Measurements from ENCODE around the gene INSRR. TPM values are rescaled to one million over a fixed set of nuclear protein-coding genes. Genes with fewer than 3 reads are reported as not detected.

The INSRR gene
- total RNA-seq, 1 donor from 2014 or later = not detected

DNA sequence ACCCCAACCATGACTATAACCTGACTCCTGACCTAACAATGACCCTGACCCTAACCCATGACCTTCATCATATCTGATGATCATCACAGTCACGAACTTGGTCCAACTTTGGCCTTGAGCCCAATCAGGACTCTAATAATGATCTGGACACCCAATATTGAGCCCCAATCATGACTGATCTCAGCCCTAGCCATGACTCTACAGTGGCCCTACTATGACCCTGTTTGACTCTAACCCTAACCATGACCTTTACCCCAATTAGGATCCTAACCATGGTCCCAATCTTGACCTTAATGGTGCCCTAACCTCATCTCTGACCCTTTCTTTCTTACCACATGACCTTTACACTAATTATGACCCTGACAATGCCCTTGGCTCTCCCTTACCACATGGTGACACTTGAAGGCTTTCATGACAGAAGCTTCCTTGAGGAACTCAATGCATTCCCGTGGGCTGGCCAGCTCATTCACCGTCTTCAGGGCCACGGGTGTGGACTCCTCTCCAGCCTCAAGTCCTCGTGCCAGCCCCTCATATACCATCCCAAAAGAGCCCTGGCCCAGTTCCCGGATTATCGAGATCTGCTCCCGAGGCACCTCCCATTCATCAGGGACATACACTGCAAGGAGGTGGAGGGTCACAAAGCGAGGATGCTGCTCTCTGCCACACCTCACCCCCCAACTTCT lies 16.2 kb downstream of the INSRR start:
- peak; percentile 72 for DNase-seq (ENCODE audit: low spot score)
- Mint-ChIP-seq H3K4me3 (ENCODE audit: unreplicated experiment) (no peak overlapping the region), H3K27me3 (ENCODE audit: low read depth) (peaks cover 51% of the 10 kb centered on the region)

DNA sequence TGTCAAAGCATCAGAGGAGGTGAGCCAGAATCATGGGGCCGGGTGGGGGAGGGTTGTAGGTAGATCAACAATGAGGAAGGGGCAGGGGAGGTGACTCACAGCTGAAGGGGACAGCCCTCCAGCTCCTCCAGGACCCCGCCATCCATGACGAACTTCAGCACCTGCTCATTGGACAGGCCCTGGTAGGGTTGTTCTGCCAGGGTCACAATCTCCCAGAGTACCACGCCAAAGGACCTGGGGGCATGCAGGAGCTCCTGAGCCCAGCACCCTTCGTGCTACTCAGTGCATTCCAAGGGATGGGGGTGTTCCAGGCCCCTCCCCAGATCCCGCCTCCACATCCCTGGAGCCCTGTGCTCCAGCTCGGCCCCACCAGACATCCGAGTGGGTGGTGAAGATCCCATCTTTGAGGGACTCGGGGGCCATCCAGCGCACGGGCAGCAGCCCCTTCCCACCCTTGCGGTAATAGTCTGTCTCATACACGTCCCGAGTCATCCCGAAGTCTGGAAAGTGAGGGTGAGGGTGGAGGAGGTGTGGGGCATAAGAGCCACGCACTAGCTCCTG lies 17.5 kb downstream of the INSRR start:
- H3K27me3 Mint-ChIP-seq (ENCODE audit: low read depth) = peaks cover 51% of the 10 kb centered on the region
- H3K9me3 Mint-ChIP-seq (ENCODE audit: low read depth) = no peaks in the 10 kb centered on the region
- peak; percentile 76 for DNase-seq (ENCODE audit: low spot score)
- no peak overlapping the region for H3K4me3 Mint-ChIP-seq (ENCODE audit: unreplicated experiment)
- peaks cover 3% of the 10 kb centered on the region for H3K4me1 Mint-ChIP-seq (ENCODE audit: low read depth)
- TF ChIP-seq, protein P1, sequence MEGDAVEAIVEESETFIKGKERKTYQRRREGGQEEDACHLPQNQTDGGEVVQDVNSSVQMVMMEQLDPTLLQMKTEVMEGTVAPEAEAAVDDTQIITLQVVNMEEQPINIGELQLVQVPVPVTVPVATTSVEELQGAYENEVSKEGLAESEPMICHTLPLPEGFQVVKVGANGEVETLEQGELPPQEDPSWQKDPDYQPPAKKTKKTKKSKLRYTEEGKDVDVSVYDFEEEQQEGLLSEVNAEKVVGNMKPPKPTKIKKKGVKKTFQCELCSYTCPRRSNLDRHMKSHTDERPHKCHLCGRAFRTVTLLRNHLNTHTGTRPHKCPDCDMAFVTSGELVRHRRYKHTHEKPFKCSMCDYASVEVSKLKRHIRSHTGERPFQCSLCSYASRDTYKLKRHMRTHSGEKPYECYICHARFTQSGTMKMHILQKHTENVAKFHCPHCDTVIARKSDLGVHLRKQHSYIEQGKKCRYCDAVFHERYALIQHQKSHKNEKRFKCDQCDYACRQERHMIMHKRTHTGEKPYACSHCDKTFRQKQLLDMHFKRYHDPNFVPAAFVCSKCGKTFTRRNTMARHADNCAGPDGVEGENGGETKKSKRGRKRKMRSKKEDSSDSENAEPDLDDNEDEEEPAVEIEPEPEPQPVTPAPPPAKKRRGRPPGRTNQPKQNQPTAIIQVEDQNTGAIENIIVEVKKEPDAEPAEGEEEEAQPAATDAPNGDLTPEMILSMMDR (IDR thresholded peaks at IDR 0.05) = no peak
- peaks cover 2% of the 10 kb centered on the region for H3K36me3 Mint-ChIP-seq (ENCODE audit: low read depth)
- H3K27ac Mint-ChIP-seq (ENCODE audit: unreplicated experiment) = no peak overlapping the region

More for the DNA sequence above, 16.2 kb downstream of the INSRR start:
- peaks cover 3% of the 10 kb centered on the region for H3K4me1 Mint-ChIP-seq (ENCODE audit: low read depth)
- peaks cover 2% of the 10 kb centered on the region for H3K36me3 Mint-ChIP-seq (ENCODE audit: low read depth)
- TF ChIP-seq, protein P1 (IDR thresholded peaks at IDR 0.05) = no peak
- no peak overlapping the region for H3K27ac Mint-ChIP-seq (ENCODE audit: unreplicated experiment)
- no peaks in the 10 kb centered on the region for H3K9me3 Mint-ChIP-seq (ENCODE audit: low read depth)

DNA sequence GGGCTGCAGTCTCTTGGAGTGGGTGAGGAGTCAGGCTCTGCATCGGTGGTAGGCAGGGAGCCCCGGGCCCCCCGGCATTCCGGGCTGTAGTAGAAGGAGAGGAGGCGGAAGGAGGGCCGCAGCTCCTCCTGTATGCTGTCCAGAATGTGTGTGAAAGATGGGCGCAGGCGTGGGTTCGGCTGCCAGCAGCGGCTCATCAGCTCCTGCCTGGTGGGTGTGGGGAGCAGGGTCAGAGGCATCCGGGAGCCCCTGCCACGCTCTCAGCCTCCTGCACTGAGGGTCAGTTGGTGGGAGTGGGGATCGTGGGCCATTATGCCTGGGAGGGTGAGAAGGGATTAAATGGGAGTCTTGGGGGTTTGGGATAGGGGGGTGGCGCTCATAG lies 18.0 kb downstream of the INSRR start:
- Mint-ChIP-seq H3K9me3 (ENCODE audit: low read depth) (no peaks in the 10 kb centered on the region), H3K27me3 (ENCODE audit: low read depth) (peaks cover 51% of the 10 kb centered on the region), H3K36me3 (ENCODE audit: low read depth) (peaks cover 2% of the 10 kb centered on the region), H3K4me3 (ENCODE audit: unreplicated experiment) (no peak overlapping the region), H3K27ac (ENCODE audit: unreplicated experiment) (no peak overlapping the region), H3K4me1 (ENCODE audit: low read depth) (peaks cover 3% of the 10 kb centered on the region)
- TF ChIP-seq, protein P1 (IDR thresholded peaks at IDR 0.05) = no peak
- DNase-seq (ENCODE audit: low spot score) = peak; percentile 77

DNA sequence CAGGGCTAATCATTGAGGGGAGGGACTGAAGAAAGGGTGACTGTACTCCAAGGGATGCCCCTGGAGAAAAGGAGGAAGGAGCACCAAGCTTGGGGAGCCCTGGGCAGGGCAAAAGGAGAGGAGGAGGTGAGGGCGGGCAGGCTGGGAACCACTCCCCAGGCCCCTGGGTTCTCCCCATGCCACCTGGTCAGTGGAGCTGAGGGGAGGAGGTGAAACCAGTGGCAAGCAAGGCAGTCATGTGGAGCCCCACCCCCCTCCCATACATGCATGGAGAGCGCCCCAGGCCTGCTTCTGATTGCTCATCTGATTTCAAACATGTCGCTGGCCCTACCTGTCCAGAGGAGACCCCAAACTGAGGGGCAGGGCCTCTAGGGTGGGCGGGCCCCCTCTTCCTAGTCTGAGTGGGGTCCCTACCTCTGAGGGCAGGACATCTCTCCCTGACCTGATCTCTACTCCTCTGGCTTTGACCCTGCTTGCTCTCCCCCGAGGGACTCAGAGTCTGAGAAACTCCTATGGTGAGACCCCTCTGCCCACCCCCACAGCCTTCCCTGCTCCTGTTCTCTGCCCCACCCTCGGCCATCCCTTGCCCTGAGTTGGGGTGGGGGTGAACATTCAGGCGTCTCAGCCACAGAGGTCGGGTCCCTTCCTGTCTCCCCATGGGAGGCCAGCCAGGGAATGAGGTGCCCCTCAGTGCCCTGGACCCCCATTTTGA lies 18.6 kb downstream of the INSRR start:
- Mint-ChIP-seq H3K27me3 (ENCODE audit: low read depth) (peaks cover 52% of the 10 kb centered on the region), H3K36me3 (ENCODE audit: low read depth) (peaks cover 2% of the 10 kb centered on the region), H3K9me3 (ENCODE audit: low read depth) (no peaks in the 10 kb centered on the region), H3K27ac (ENCODE audit: unreplicated experiment) (no peak overlapping the region), H3K4me1 (ENCODE audit: low read depth) (no peaks in the 10 kb centered on the region), H3K4me3 (ENCODE audit: unreplicated experiment) (no peak overlapping the region)
- TF ChIP-seq, protein P1 (IDR thresholded peaks at IDR 0.05) = no peak
- peak; percentile 63 for DNase-seq (ENCODE audit: low spot score)

DNA sequence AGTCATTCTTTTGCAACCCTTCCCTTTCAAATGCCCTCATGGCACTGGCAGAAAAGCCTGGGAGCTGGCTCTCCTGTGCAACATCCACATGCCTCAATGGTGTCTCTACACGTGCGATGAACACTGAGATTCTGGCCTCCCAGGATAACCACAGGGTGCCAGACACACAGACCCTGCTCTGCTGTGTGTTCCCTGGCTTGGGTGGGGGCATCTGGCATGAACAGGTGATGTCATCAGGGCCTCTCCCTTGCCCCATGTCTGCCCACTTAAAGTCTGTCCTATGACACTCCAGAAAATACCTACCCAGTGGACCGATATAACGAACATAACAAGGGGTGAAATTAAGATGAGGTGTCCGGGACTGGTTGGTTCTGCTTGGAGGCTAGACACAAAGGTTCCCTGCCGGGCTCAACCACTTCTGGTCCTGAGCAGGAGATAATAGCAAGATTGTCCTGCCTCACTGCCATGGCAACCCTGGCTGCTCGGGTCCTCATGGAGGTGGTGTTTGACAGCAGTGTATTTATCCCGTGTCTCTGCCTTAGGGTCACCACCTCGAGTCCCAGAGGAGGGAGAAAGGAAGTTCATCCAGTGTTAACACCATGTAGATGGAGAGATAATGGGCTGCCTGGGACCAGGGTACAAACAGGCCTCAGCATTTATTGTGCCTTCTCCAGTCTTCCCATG lies 19.3 kb downstream of the INSRR start:
- H3K4me1 Mint-ChIP-seq (ENCODE audit: low read depth) = no peaks in the 10 kb centered on the region
- peak; percentile 72 for DNase-seq (ENCODE audit: low spot score)
- no peak overlapping the region for H3K4me3 Mint-ChIP-seq (ENCODE audit: unreplicated experiment)
- peaks cover 59% of the 10 kb centered on the region for H3K27me3 Mint-ChIP-seq (ENCODE audit: low read depth)
- peaks cover 2% of the 10 kb centered on the region for H3K36me3 Mint-ChIP-seq (ENCODE audit: low read depth)
- H3K27ac Mint-ChIP-seq (ENCODE audit: unreplicated experiment) = no peak overlapping the region
- no peaks in the 10 kb centered on the region for H3K9me3 Mint-ChIP-seq (ENCODE audit: low read depth)
- TF ChIP-seq, protein P1 (IDR thresholded peaks at IDR 0.05) = no peak

Measured in chondrocyte (in vitro differentiated cells).